ENCODE results near the gene ZNF487. TPM values are rescaled to one million over a fixed set of nuclear protein-coding genes. Genes with fewer than 3 reads are reported as not detected.
A peak's percentile ranks its signal among the peaks of the same experiment; 100 is the strongest.

The ZNF487 gene
- total and polyA plus RNA-seq, 2 of the 13 experiments (the other 11 are each of a cell fraction or from before 2014, with no cell fraction given), result 7.4 to 8.8 TPM

GRCh38 chr10:43410345-43410744, 26.6 kb upstream of the ZNF487 start:
- Histone ChIP-seq H3K4me1 (ENCODE audit: insufficient read depth, low read length) (peaks cover 45% of the 10 kb centered on the region), H3K9me3 (ENCODE audit: low read length) (no peaks in the 10 kb centered on the region), H3K4me3 (replicated peaks in 1 of 3; ENCODE audit: insufficient read depth in 1 of 3, low read depth in 2 of 3, low read length in 3 of 3) (no peak overlapping the region), H3K9ac (ENCODE audit: insufficient read depth, low read depth, low read length) (peak overlapping the region; percentile 92), H3K79me2 (ENCODE audit: insufficient read depth, low read length) (peaks cover 39% of the 10 kb centered on the region), H3K27ac (ENCODE audit: extremely low read length, insufficient read depth, low read length) (peak overlapping the region; percentile 100), H4K20me1 (ENCODE audit: insufficient read depth, low read length) (peaks cover 24% of the 10 kb centered on the region), H3K4me2 (ENCODE audit: low read depth, low read length) (peak overlapping the region; percentile 88), H3K36me3 (replicated peaks in 1 of 2; ENCODE audit: control insufficient read depth in 1 of 2, insufficient read depth in 2 of 2, low read length in 2 of 2) (no peaks in the 10 kb centered on the region), H3K27me3 (ENCODE audit: control insufficient read depth in 1 of 2, insufficient read depth in 2 of 2, low read length in 2 of 2) (no peaks in the 10 kb centered on the region; a peak in 1 of 5 replicates), H2AFZ (ENCODE audit: low read length) (no peak overlapping the region)
- DNase-seq (ENCODE audit: low spot score), result no peak
- in situ Hi-C loops (cut with HindIII; ENCODE audit: extremely low pct_ligation_motif_present, low pct_unique_long_range_greater_than_20kb), result loop anchor here (25.0 kb wide), 1 partner anchor 1552 kb away; the partner anchor contains the start of gene RASSF4
- no TSS peak for BruUV-seq (replicated peaks)
- WGBS (ENCODE audit: low lambda C conversion rate), result 94% methylated on average over 14 of the region's 14 CpGs
- ChIA-PET CTCF (ENCODE audit: low intra/inter-chr PET ratio, low total read pairs) (no interaction called here), POLR2A (interaction anchor here (1.1 to 2.5 kb wide), 7 partner anchors 9 to 26 kb away, joined by 3 to 33 read pairs (median 7); partner anchors contain the start of gene ZNF487)
- no peak for ATAC-seq
- intact Hi-C loops (cut with micrococcal nuclease; ENCODE audit: unreplicated experiment), result no loop called here
- no peak for FAIRE-seq
- TF ChIP-seq HMGA1 (CRISPR knock-in tag; conservative IDR thresholded peaks at IDR 0.05) (no peak), CTCF (CRISPR knock-in tag; IDR thresholded peaks at IDR 0.05) (no peak), ZNF432 (CRISPR knock-in tag; IDR thresholded peaks at IDR 0.05; ENCODE audit: borderline replicate concordance) (no peak), EEA1 (CRISPR knock-in tag; IDR thresholded peaks at IDR 0.05; ENCODE audit: borderline replicate concordance) (no peak), ZNF605 (CRISPR knock-in tag; IDR thresholded peaks at IDR 0.05) (no peak), ZNF770 (CRISPR knock-in tag; IDR thresholded peaks at IDR 0.05) (peak; percentile 40), HOXA7 (CRISPR knock-in tag; IDR thresholded peaks at IDR 0.05) (no peak), TRIM22 (IDR thresholded peaks at IDR 0.05) (no peak), MIXL1 (CRISPR knock-in tag; IDR thresholded peaks at IDR 0.05) (no peak), PRPF4 (IDR thresholded peaks at IDR 0.05; ENCODE audit: low read depth, low read length, poor library complexity, severe bottlenecking) (peak; percentile 25), CBX1 (IDR thresholded peaks at IDR 0.05; ENCODE audit: low read depth) (no peak)

Measured in HepG2 (cell line).